GM18858 (cell line): ENCODE results near the gene GPC3.
"Not testable (repeated sequence)": the region's sequence is repeated elsewhere in the genome, so short reads cannot be mapped to it uniquely, and the experiment has no call there.

Experiments
- ATAC-seq: cut with Tn5 transposase; IDR thresholded peaks from one replicate; pipeline ENCODE4 v1.9.1; 2021; ENCODE audit not compliant: unreplicated experiment

Gene GPC3

DNA sequence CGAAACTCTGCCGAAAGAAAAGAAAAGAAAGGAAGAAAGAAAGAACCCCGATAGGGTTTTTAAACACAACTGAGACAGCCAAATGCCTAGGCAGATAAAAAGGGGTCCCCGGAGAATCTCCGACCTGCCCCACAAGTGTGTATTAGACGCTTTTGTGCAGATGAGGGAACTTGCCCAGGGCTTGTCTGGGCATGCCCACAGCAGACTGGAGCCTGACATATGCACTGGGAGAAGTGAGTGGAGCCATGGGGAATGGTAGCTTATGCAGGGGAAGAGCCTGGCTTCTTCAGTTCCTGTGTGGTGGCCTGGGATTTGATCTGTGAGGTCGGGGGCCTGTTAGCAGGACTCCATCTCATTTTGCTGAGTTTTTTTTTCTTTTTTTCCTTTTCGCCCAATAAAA is 199.0 kb downstream of the GPC3 start:
- no peak for ATAC-seq

DNA sequence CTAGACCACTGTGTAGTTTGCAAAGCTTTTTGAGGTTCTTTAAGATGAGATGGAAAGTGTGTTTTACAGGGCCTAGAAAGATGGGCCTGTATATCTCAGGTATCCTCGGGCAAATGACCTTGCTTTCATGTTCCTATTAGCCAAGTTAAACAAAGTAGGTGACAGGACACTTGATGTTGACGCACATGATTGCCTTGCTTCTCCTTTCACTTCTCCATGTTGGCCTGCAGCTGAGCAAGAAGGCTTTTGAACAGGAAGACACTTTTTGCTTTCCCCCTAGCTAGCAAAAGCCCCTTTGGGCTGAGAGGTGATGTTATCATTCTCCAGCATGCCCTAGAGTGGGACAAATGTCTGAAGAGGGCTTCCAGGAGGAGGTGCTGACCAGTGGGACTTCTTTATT is 202.1 kb downstream of the GPC3 start:
- peak; percentile 79 for ATAC-seq

DNA sequence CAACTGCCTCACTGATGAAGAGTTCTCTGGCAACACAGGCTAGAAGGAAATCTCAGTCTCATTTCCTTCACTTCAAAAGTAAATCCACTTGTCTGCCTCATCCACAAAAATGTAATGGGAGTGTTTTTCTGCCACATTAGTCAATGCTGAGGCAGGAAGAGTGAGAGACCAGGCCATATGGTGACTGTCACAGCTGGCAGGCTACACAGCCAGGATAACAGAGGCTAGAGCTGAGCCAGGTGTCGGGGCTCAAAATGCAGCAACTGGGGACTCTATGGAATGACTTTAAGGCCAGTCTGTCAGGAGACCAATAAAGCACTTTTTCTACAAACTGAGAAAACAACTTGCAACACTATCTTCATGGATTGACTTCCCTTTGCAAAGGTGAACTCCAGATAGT is 204.2 kb downstream of the GPC3 start:
- no peak for ATAC-seq

DNA sequence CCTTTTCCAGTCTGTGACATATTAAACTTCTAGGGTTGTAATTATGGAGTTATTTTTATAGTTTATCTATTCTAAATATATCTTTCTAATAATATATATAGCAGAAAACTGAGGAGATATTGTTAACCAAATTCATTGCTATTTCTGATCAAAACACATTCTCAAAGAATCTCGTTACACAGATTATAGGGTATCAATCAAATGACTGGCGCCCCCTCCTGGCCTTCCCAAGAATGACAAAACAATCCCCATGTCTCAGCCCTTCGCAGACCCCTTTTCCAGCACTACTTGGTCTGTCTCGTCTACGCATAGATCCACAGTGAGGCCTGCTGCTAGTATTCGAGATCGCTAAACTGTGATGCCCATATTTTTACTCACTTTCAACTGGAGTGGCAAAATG is 209.3 kb downstream of the GPC3 start:
- no peak for ATAC-seq

DNA sequence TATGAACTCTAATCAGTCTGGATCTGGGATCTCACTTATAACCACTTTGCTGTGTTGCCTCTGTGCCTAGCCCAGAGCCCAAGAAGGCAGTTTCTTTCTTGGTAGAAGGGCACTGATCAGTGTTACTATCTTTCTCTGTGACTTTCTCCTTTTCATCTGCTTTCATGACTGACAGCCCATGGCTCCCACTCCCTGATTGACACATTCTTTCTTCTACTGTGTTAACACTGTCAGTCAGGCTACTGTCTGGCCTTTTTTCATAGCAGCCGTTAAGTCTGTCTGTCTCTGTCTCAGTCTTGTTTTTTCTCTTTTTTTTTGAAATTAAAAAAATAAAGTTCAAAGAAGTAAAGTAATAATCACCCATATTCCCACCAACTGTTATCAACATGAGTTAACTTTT is 210.6 kb downstream of the GPC3 start:
- no peak for ATAC-seq

DNA sequence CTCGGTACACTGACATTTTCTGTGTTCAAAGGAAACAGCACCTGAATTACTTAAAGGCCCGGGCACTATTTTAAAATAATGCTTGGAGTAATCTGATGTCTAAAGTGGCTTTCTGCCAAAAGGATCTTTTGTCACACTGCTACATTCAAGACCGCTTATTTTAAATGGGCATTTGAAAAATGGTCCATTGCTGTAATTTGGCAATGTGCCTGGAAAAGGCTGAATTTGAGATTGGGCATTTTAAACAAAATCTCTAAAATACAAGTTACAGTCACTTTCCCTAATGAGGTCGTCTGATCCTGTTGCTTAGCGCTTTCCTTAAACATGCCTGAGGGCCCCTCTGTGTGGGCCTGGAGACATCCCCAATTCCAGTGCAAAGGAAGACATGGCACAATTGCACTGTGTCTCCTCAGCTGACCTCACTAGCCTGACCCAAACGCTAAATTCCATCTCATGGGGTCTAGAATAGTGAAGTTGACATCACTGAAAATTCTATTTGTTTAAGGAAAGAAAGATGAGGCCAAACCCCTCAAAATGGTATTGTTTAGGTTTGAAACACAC is 214.2 kb downstream of the GPC3 start:
- no peak for ATAC-seq

DNA sequence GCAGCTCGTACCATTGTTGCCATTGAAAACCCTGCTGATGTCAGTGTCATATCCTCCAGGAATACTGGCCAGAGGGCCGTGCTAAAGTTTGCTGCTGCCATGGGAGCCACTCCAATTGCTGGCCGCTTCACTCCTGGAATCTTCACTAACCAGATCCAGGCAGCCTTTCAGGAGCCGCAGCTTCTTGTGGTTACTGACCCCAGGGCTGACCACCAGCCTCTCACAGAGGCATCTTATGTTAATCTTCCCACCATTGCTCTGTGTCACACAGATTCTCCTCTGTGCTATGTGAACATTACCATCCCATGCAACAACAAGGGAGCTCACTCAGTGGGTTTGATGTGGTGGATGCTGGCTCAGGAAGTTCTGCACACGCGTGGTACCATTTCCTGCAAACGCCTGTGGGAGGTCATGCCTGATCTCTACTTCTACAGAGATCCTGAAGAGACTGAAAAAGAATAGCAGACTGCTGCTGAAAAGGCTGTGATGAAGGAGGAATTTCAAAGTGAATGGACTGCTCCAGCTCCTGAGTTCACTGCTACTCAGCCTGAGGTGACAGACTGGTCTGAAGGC is 222.3 kb downstream of the GPC3 start:
- not testable (repeated sequence) for ATAC-seq

DNA sequence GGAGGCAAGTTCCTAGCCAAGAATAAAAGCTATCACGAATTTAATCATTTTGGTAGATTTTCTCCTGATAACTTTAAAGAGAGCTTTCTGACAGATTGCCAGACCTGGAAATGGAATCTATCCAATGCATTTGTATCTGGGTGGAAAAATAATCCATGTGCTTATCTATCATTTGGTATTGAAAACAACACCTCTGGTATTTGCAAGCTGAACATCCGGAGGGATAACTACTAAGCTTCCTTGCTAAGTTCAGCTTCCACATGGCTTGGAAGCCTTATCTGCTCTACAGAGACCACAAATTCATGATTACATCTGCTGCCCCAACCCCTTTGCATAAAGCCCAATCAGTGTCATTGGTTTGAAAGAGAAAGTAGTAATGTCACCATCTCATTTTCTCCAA is 230.7 kb downstream of the GPC3 start:
- no peak for ATAC-seq

DNA sequence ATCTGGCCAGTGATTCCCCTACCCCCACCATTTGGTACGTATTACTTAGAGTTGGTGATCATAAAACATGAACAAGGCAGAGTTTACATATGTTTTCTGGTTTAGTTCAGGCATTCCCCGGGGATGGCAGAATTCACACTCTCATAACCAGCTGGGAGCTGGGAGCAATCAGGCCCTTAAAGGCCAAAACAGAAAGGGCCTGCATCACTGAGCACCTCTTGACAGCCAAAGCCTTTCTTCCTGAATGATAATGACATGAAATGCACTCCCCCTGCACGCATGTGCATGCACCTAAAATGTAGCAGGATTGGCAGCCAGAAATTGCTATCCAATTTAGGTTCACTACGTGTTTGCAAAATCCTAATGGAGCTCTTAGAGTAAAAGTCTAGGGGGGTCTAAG is 235.4 kb downstream of the GPC3 start:
- ATAC-seq = no peak

DNA sequence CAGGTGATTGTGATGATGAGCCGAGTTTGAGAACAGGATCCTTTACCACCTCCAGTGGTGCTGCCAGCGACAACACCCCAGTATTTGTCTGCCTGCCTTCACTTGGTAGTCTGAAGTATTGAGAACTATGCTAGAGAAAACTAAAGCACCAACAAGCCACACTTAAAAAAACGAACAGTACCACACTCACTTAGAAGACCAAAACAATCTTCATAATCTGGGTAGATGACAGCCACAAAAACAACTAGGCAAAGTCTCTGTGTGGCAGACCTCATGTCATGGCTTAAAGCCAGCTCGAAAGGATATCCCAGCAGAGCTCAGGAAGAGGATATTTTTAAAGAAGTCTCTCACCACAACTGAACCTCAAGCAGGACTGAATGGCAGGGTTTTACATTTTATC is 236.0 kb downstream of the GPC3 start:
- ATAC-seq = no peak

DNA sequence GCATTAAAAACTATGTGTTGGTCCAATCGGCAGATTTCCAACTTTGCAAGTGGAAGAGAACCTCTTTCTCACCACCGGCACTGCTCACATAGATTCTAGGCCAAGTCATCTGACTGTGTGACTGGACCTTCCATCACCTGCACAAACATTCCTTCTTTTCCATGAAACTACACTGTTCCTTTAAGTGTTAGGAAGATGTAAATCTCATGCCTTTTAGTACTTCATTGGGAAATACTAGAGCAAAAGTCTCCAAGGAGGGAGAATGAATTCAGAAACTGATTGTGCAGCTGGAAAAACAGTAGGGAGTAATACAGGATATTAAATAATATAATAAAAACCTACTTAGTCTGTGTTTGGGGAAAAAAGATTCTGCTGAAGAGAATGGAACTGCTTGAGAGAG is 238.2 kb downstream of the GPC3 start:
- ATAC-seq = no peak

DNA sequence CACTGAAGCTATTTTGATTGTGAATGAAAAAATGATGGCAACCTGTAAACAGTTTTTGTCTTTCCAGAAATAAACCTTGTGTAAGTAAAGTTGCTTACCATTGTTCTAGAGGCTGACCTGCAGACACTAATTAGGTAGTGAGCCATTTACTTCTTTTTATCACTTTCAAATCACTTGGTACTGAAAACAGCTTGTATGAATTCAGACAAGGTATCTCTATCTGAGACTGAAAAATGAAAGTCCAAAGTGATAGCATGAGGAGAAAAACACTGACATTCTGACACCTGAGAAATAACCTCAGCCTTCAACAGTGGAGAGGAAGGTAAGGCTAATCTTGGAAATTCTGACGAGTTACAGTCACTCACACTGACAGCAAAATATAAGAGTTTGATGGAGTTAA is 238.8 kb downstream of the GPC3 start:
- ATAC-seq = no peak

DNA sequence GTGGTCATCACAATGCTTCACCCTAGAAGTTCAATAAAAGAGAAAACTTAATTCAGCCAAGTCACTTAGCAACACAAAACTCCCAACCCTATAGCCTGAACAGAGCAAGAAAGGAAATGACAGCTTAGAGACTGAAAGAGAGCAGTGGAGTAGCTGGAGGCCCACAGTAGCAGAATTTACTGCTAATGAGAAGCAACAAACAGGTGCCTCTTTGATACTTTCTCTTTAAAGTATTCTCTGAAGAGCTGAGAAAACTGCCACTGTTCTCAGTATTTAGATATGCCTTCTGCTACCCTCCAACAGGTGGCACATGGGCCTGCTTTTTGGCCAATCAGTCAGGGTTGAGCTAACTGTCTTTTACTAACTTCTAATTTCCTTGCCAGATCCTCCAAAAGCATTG is 240.0 kb downstream of the GPC3 start:
- peak; percentile 67 for ATAC-seq

DNA sequence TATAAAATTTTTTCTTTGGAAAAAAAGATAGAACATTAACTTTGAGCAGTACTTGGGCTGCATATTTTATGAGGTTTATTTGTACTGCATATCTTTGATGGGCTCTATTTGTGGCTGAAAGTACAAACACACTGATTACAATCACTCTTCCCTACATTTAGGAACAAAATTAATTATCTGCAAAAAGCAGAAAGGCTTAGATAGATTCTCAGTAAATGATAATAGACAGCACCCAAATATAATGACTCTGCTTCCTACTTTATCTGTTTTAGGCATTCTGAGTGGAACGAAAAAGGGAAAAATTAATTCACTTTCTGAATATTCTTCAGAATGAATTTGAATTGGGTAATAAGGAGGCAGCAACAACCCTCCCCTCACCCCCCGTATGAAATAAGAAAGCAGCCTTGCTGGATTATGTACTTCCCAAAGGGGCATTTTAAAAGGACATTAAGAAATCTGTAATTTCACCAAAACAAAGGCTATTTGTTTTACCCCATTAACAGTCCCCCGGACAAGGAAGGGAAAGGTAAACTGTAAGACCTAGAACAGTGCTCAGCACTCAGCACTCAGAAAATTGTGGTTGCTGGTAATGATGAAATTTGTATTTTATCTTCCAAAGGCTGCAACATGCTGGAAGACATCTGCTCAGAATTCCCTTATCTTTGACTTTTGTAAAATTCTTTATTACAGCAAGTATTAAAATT is 242.6 kb downstream of the GPC3 start:
- ATAC-seq = no peak

DNA sequence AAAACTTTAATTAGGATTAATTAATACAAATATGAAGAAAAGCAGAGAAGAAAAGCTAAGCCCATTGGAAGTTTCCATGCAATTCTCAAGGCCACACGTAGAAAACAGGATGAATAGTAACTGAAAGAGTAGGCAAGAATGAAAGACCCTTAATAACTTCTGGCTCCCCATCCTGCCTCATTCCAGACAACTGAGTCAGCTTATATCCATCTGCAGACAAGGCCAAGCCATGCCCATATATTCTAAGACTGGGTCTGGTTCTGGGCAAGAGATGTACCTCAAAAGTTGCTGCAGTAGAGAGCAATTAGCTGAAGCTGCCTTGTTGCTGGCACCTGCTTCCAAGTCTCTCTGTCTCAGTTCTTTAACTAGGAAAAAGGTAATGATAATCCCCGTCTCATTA is 244.1 kb downstream of the GPC3 start:
- no peak for ATAC-seq

DNA sequence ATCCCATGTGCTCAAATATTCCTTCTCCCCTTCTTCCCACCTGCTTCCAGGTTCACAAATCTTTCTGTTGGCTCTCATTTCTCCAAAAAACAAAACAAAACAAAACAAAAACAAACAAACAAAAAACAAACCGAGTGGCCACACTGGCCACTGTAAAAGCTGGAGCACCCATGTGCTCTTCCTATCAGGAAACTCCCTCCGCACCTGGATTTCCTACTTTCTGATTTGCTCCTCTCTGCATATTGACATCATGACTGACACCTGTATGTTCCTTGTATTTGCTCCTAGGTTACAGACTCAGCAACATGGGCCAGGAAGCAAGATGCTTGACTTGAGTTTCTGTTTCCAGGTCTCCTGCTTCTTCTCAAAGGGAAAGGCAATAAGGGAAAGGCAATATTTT is 258.8 kb downstream of the GPC3 start:
- ATAC-seq = no peak

DNA sequence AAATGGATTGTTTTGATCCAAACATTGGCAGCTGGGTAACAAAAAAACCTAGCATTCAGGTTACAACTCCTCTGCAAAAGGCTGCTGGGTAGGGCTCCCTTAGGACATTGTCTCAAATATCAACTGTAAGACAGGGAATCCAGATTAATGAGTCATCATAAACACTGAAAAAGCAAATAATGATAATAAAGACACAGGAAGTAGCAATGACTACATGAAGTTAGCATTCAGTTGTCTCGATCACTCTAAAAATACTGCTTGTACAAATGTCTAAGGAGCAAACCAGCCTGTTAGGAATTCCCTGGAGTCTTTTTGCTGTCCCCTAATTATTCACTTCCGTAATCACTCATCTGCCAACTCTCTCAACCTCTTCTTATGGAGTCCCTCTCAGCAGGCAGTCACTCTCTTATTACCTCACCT is 259.2 kb downstream of the GPC3 start:
- no peak for ATAC-seq

DNA sequence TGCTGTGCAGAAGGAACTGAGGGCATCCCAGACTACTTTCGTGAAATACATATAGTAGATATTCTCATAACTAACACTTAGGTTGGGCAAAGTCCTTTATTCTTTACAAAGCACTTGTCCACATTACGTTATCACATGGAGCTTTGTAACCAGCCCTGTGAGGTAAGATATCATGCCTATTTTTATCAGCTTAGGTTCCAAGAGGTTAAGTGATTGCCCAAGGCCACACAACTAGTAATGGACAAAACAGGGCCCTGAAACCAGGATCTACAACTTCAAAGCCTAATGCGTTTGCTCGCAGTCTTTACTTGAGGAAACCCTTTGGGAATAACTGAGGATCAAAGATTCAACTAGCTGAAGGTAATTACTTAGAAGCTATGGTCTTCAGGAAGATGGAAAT is 261.5 kb downstream of the GPC3 start:
- no peak for ATAC-seq

DNA sequence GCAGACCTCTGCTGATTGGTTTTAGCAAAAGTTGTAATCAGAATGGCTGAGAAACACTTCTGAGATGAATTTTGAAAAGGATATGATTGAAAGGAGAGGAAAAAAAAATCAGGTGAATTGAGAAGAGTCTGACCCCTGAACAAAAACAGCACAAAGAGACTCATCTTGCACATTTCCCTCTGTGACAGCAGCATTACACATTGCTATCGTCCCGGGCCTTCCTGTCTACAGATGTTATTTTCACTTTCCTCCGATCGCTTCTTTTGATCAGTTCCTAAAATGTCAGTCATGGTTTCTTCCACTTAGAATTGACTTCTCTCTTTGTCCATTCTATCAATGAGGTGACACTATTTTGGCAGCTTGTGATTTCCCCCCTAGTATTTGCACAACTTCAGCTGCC is 262.6 kb downstream of the GPC3 start:
- ATAC-seq = no peak

DNA sequence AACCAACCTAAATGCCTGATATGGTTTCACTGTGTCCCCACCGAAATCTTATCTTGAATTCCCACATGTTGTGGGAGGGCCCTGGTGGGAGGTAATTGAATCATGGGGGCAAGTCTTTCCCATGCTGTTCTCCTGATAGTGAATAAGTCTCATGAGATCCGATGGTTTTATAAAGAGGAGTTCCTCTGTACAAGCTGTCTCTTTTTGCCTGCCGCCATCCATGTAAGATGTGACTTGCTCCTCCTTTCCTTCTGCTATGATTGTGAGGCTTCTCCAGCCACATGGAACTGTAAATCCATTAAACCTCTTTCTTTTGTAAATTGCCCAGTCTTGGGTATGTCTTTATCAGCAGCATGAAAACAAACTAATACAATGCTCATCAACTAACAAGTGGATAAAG is 265.1 kb downstream of the GPC3 start:
- not testable (repeated sequence) for ATAC-seq

DNA sequence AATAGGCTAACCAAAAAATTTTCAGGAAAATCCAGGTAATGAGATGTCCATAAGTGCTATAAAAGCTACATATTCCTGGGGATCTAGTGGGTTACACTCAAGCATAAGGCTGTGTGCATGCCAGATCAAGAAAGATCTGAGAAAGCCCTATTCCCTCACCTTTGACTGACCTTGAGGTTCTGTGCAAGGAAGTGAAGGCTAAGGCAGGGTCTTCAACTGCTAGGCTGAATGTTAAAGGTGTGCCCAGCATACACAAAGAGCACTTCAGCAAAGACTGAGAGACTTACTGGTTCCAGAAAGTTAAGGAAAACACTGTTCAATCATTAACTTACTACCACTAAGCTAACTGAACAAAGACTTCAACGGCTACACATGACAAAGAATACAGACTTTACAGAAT is 269.7 kb downstream of the GPC3 start:
- no peak for ATAC-seq

DNA sequence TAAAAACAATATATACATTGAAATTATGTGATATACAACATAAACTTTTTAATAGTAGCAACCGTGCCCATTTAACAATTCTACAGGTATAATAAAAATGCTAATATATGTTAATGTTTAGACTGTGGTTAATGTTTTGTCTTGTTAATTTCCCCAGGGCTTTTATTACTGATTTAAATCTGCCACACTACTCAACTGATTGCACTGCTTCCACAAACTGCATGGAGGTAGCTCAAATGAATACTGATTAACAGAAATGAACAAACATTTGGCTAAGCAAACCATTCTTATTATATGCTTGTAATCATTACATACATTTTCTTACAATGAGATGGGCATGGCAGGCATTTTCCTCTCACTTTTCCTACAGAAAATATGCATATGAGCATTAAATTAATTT is 275.9 kb downstream of the GPC3 start:
- ATAC-seq = no peak

DNA sequence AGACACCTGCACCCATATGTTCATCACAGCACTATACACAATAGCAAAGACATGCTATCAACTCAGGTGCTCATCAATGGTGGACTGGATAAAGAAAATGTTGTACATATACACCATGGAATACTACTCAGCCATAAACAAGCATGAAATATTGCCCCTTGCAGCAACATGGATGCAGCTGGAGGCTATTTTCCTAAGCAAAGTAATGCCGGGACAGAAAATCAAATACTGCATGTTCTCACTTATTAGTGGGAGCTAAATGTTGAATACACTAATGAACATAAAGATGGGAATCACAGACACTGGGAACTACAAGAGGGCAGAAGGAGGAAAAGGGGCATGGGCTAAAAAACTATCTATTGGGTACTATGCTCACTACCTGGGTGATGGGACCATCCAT is 278.5 kb downstream of the GPC3 start:
- no peak for ATAC-seq
